Ramos (cell line): ENCODE measurements around the gene ACACB.

Source experiments
- in situ Hi-C: fragments of 300-500 bp; cut with MboI; formaldehyde crosslinking; loops from one replicate; pipeline ENCODE4 v1.14.3; 2022; ENCODE audit warnings: low sequenced_read_pairs; ENCODE audit not compliant: unreplicated experiment

Gene ACACB

GRCh38 chr12:109241936-109242335 lies 125.5 kb downstream of the ACACB start:
- in situ Hi-C loops = no loop called here

- in situ Hi-C loops = no loop called here
Measured at GRCh38 chr12:109244073-109244472, 127.7 kb downstream of the ACACB start.

- in situ Hi-C loops = no loop called here
Measured at GRCh38 chr12:109246221-109246620, 129.8 kb downstream of the ACACB start.

GRCh38 chr12:109247831-109248654 lies 131.7 kb downstream of the ACACB start:
- in situ Hi-C loops = no loop called here

GRCh38 chr12:109250523-109250922 lies 134.1 kb downstream of the ACACB start:
- in situ Hi-C loops = no loop called here

- in situ Hi-C loops = no loop called here
Measured at GRCh38 chr12:109252799-109253198, 136.4 kb downstream of the ACACB start.

- in situ Hi-C loops = no loop called here
Measured at GRCh38 chr12:109253913-109254544, 137.6 kb downstream of the ACACB start.

GRCh38 chr12:109255377-109255776 lies 139.0 kb downstream of the ACACB start:
- in situ Hi-C loops = no loop called here

- in situ Hi-C loops = no loop called here
Measured at GRCh38 chr12:109256011-109256410, 139.6 kb downstream of the ACACB start.

GRCh38 chr12:109258201-109258600 lies 141.8 kb downstream of the ACACB start:
- in situ Hi-C loops = no loop called here

GRCh38 chr12:109258607-109259544 lies 142.5 kb downstream of the ACACB start:
- in situ Hi-C loops = no loop called here

GRCh38 chr12:109259545-109259895 lies 143.1 kb downstream of the ACACB start:
- in situ Hi-C loops = no loop called here

- in situ Hi-C loops = loop anchor here (5.0 kb wide), 1 partner anchor 131 kb away; no protein-coding TSS in a partner anchor
Measured at GRCh38 chr12:109261087-109261486, 144.7 kb downstream of the ACACB start.

- in situ Hi-C loops = loop anchor here (5.0 kb wide), 1 partner anchor 130 kb away; no protein-coding TSS in a partner anchor
Measured at GRCh38 chr12:109261939-109262338, 145.6 kb downstream of the ACACB start.

GRCh38 chr12:109263439-109263838 lies 147.1 kb downstream of the ACACB start:
- in situ Hi-C loops = loop anchor here (5.0 kb wide), 1 partner anchor 129 kb away; no protein-coding TSS in a partner anchor

- in situ Hi-C loops = loop anchor here (5.0 kb wide), 1 partner anchor 128 kb away; no protein-coding TSS in a partner anchor
Measured at GRCh38 chr12:109264095-109264942, 147.9 kb downstream of the ACACB start.

GRCh38 chr12:109264943-109265650 lies 148.7 kb downstream of the ACACB start:
- in situ Hi-C loops = loop anchor here (5.0 kb wide), 1 partner anchor 127 kb away; no protein-coding TSS in a partner anchor

- in situ Hi-C loops = no loop called here
Measured at GRCh38 chr12:109266106-109266879, 149.9 kb downstream of the ACACB start.
